ENCODE results near the gene MAZ.
"Not testable (repeated sequence)": the region's sequence is repeated elsewhere in the genome, so short reads cannot be mapped to it uniquely, and the experiment has no call there.

MAZ gene

DNA sequence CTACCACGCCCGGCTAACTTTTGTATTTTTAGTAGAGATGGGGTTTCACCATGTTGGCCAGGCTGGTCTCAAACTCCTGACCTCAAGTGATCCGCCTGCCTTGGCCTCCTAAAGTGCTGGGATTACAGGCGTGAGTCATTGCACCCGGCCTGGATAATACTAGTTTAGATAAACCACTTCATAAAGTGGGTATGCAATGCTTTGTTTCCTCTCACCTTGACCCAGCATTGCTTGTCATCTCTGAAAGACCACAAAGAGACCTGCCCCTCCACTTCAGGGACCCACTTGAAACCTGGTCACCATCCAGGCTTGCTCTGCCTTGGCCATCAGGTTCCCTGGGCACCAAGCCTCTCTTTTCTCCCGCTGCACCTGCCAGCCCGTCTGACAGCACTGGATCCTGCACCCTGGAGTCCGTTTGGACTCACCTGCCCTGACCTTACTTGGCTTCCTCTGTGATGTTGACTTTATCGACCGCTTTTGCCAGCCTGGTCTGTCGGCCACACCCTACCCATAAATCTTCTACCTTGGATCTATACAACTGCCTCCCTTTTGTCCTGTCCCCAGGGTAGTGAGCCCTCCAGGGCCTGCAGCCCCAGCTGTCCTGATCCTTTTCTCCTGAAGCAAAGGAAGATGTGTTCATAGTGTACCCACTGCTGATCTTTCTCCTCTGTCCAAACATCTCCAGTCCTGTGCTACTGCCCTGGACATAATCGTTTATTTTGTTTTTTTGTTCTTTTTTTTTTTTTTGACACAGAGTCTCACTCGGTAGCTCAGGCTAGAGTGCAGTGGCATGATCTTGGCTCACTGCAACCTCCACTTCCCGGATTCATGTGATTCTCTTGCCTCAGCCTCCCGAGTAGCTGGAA is 40.9 kb upstream of the MAZ start:
- TF ChIP-seq, protein P1, sequence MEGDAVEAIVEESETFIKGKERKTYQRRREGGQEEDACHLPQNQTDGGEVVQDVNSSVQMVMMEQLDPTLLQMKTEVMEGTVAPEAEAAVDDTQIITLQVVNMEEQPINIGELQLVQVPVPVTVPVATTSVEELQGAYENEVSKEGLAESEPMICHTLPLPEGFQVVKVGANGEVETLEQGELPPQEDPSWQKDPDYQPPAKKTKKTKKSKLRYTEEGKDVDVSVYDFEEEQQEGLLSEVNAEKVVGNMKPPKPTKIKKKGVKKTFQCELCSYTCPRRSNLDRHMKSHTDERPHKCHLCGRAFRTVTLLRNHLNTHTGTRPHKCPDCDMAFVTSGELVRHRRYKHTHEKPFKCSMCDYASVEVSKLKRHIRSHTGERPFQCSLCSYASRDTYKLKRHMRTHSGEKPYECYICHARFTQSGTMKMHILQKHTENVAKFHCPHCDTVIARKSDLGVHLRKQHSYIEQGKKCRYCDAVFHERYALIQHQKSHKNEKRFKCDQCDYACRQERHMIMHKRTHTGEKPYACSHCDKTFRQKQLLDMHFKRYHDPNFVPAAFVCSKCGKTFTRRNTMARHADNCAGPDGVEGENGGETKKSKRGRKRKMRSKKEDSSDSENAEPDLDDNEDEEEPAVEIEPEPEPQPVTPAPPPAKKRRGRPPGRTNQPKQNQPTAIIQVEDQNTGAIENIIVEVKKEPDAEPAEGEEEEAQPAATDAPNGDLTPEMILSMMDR (conservative IDR thresholded peaks at IDR 0.05; ENCODE audit: low read depth, low read length): no peak
- no peak for DNase-seq (ENCODE audit: low read depth)
- no peak overlapping the region for H3K4me3 ChIP-seq (ENCODE audit: low read length)

DNA sequence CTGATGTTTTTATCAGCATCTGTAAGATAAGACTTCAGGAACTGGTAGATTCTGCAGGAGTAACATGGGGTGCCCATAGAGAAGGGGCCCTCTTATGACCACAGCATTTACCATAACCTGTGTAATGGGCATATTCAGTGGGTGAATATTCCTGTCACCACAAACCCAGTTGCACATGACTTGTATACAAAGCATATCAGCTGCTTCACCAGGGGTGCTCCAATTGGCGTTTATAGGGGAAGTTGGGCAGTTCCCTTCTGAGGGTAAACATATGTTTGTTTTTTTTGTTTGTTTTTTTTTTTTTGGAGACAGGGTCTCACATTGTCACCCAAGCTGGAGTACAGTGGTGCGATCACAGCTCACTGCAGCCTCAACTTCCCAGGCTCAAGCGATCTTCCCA is 39.8 kb upstream of the MAZ start:
- H3K4me3 ChIP-seq (ENCODE audit: low read length): no peak overlapping the region
- TF ChIP-seq, protein P1 (conservative IDR thresholded peaks at IDR 0.05; ENCODE audit: low read depth, low read length): no peak
- DNase-seq (ENCODE audit: low read depth): no peak

DNA sequence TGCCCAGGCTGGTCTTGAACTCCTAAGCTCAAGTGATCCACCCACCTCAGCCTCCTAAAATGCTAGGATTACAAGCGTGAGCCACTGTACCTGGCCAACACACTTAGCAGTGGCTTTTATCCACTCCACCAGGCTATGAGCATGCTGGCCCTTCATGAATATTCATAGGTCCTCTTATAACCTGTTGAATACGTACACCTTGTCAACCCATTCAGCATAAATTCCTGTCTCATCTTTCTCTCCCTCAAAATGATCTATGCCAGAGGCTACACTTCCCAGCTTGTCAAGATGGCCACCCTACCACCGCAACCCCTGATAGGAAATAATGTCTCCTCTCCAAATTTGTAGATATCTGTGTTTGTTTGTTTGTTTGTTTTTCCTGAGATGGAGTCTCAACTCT is 39.3 kb upstream of the MAZ start:
- TF ChIP-seq, protein P1 (conservative IDR thresholded peaks at IDR 0.05; ENCODE audit: low read depth, low read length): no peak
- no peak overlapping the region for H3K4me3 ChIP-seq (ENCODE audit: low read length)
- DNase-seq (ENCODE audit: low read depth): no peak

DNA sequence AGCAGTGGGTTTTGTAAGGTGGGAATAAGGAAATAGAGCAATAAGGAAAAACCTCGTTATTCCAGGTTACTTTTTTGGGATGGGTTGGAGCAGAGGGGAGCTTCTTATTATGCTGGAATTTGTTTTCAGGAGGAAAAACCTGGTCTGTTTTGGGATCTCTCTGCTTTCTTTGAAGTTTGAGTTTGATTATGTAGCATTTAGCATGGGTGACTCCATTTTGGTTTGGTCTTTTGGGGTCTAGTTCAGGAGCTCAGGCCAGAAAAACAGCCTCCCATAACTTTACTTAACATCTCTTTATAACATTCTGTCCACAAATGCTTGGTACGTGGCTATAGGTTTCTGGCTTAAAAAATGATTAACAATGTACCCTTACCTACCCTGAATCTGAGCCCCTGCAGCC is 36.8 kb upstream of the MAZ start:
- DNase-seq (ENCODE audit: low read depth): no peak
- no peak overlapping the region for H3K4me3 ChIP-seq (ENCODE audit: low read length)
- TF ChIP-seq, protein P1 (conservative IDR thresholded peaks at IDR 0.05; ENCODE audit: low read depth, low read length): no peak

DNA sequence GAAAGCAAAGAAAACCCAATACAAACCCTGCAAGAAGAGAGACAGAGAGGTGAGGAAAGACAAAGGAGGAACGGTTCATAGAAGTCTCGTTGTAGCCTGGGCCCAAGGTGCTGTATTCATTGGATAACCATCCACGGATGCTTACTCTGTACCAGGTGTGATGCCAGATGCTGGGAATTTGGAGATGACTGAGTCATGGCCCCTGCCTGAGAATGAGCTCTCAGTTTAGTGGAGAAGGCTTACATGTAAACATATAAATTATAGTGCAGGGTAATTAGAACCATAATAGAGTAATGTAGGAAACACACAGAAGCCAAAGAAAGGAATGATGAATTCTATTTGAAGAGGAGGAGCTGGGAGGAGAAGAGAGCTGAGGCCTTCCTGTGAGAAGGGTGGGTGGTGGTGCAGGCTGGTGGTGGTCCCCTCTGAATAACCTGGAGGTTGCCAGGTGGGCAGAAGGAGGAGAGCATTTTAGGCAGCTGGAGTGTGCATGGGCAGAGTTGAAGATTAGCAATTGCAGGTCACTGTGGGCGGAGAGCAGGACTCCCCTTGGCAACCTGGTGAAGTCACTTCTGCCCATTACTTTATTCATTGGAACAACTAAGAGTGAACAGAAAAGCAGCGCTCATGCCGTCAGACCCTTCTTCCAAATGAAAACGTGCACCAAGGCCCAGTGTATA is 35.9 kb upstream of the MAZ start:
- no peak overlapping the region for H3K4me3 ChIP-seq (ENCODE audit: low read length)
- TF ChIP-seq, protein P1 (conservative IDR thresholded peaks at IDR 0.05; ENCODE audit: low read depth, low read length): no peak
- DNase-seq (ENCODE audit: low read depth): no peak

DNA sequence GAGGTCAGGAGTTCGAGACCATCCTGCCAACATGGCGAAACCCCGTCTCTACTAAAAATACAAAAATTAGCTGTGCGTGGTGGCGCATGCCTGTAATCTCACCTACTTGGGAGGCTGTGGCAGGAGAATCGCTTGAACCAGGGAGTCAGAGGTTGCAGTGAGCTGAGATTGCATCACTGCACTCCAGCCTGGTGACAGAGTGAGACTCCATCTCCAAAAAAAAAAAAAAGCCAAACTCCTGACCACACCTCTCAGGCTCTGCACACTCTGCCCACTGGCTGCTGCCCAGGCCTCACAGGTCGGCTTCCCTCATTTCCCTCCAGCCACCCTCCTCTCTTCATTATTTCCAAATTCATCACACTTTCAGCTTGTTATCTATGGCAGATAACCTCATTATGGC is 34.0 kb upstream of the MAZ start:
- not testable (repeated sequence) for H3K4me3 ChIP-seq (ENCODE audit: low read length); DNase-seq (ENCODE audit: low read depth)

DNA sequence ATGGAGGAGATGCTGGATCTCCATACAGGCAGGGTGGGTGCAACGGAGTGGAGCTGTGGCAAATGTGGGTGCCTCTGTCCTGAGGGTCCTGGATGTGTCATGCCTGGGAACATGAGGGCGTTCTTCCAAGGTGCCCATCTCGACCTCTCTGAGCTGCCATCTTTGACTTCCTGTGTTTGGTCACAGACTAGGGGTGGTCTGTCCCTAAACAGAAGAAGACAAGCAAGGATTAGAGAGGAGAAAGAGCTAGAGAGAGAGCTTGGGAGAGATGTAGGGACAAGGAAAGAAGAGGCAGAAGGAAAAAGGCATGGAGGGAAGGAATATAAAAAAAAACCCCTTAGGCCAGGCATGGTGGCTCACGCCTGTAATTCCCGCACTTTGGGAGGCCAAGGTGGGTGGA is 31.6 kb upstream of the MAZ start:
- TF ChIP-seq, protein P1 (conservative IDR thresholded peaks at IDR 0.05; ENCODE audit: low read depth, low read length): no peak
- no peak overlapping the region for H3K4me3 ChIP-seq (ENCODE audit: low read length)
- DNase-seq (ENCODE audit: low read depth): no peak

All from retinal pigment epithelial cell (primary cell).